HG02970 (cell line): ENCODE measurements around the gene ATP6V0E1.
"Not testable (repeated sequence)": the region's sequence is repeated elsewhere in the genome, so short reads cannot be mapped to it uniquely, and the experiment has no call there.

ENCODE experiments used
- ATAC-seq: cut with Tn5 transposase; IDR thresholded peaks from one replicate; pipeline ENCODE4 v1.9.1; 2021; ENCODE audit warnings: mild to moderate bottlenecking, moderate library complexity, moderate number of reproducible peaks; ENCODE audit not compliant: unreplicated experiment, low FRiP score

ATP6V0E1 gene

GRCh38 chr5:172999974-173000373 lies 16.4 kb downstream of the ATP6V0E1 start:
- no peak for ATAC-seq

DNA sequence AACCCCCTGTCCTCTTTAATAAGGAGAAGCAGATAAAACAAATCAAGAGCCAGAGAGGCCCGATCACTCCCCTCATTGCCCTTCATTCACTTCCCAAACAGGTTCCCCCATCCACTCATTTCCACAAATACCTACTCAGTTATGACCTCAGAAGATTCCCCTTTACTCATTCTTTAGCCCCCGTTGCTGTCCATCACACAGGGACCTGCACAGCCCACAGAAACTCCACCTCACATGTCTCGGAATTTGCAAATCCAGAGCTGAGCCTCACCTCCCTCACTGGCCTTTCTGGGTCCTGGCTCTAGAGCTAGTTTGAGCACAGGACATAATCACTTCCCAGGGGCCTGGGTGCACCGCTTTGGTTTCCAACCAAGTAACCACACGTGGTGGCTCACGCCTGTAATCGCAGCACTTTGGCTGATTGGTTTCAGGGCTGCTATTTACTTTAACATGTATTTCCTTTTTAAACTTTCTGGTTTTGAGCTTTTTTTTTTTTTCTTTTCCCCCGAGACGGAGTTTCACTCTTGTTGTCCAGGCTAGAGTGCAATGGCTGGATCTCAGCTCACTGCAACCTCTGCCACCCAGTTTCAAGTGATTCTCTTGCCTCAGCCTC lies 17.8 kb downstream of the ATP6V0E1 start:
- ATAC-seq: peak; percentile 66

DNA sequence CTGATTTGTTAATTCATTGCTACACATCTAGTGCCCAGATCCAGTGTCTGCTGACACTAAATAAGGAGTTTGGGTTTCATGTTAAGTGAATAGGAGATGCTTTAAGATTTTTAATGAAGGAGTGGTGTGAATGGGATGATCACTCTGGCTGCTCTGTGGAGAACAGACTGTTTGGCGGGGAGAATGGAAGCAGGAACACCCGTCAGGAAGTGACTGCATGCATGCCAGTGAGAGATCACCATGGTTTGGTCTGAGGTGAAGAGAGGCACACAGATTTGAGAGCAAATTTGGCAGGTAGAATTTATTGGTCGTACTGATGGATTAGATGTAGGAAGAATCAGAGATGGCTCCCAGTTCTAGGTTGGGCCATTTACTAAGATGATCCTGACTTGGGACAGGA lies 19.8 kb downstream of the ATP6V0E1 start:
- ATAC-seq: no peak

- ATAC-seq: no peak
Observed at GRCh38 chr5:173004013-173004412, 20.4 kb downstream of the ATP6V0E1 start.

DNA sequence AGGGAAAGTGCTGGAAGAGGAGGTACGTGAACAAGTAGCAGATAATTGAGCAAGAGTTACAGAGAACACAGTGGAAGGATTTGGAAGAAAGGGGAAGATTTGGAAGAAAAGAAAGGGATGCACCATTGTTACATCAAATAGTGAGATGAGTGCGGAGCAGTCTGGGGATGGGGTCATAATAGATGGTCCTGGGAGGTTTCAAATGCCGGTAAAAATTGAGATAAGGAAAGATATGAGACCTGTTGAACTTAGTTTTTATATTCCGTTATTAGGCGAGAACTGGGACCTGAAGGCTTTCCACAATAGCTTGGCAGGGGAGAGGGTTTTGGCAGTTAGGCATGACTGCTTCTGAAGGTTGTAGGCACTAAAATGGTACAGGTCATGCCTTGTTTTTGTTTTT lies 20.9 kb downstream of the ATP6V0E1 start:
- no peak for ATAC-seq

DNA sequence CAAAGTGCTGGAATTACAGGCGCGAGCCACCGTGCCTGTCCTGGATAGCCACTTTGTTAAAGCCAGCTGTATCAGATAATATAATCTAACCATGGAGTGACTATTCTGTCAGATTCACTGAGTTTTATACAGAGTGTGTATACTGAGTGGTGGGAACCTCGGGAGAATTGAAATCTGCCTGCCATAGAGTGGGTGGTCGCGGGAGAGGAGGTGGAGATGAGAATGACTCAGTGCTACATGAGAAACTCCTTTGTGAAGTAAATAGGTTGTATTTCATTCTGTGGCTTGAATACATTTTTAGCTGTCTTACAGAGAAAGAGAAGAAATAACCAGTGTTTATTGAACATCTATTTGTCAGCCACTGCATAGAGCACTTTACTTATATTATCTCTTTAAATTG lies 26.4 kb downstream of the ATP6V0E1 start:
- no peak for ATAC-seq

GRCh38 chr5:173010547-173011464 lies 27.2 kb downstream of the ATP6V0E1 start:
- ATAC-seq: no peak

- no peak for ATAC-seq
Observed at GRCh38 chr5:173011566-173011965, 28.0 kb downstream of the ATP6V0E1 start.

DNA sequence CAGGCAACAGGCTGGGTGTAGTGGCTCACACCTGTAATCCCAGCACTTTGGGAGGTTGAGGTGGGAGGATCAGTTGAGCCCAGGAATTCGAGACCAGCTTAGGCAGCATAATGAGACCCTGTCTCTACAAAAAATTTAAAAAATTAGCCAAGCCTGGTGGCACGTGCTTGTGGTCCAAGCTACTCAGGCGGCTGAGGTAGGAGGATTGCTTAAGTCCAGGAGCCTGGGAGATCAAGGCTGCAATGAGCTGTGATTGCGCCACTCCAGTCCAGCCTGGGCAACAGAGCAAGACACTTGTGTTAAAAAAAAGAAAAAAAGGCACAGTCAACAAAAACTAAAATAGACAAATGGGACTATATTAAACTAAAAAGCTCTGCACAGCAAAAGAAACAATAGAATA lies 29.3 kb downstream of the ATP6V0E1 start:
- no peak for ATAC-seq

DNA sequence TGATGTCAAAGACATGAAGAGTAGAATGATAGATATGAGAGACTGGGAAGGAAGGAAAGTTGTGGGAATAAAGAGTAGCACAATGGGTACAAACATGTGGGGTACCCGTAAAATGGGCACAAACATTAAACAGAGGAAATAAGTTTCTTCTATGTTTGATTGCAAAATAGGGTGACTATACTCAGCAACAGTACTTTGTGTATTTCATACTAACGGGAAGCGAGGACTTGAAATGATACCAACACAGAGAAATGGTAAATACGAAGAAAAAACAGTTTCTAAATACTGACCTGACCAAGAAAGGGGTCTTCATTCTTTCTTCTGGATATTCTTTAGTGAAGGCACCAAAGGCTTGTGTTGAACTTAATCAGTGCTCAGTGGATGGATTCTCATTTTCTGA lies 31.1 kb downstream of the ATP6V0E1 start:
- no peak for ATAC-seq

DNA sequence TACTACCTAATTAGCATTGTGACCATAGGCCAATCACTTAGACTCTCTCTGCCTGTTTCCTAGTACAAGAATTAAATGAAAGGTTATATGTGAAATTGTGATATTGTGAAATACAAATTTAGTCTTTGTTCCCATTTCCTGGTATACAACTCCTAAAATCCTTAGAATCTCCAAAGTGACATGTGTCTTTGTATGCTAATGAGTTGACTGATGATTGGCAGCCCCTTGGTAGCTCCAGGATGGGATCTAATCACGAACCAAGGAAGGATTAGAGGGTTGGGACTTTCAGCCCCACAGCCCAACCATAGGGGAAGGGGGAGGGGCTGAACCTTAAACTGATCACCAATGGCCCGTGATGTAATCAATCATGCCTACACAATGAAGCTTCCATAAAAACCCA lies 31.6 kb downstream of the ATP6V0E1 start:
- ATAC-seq: no peak

DNA sequence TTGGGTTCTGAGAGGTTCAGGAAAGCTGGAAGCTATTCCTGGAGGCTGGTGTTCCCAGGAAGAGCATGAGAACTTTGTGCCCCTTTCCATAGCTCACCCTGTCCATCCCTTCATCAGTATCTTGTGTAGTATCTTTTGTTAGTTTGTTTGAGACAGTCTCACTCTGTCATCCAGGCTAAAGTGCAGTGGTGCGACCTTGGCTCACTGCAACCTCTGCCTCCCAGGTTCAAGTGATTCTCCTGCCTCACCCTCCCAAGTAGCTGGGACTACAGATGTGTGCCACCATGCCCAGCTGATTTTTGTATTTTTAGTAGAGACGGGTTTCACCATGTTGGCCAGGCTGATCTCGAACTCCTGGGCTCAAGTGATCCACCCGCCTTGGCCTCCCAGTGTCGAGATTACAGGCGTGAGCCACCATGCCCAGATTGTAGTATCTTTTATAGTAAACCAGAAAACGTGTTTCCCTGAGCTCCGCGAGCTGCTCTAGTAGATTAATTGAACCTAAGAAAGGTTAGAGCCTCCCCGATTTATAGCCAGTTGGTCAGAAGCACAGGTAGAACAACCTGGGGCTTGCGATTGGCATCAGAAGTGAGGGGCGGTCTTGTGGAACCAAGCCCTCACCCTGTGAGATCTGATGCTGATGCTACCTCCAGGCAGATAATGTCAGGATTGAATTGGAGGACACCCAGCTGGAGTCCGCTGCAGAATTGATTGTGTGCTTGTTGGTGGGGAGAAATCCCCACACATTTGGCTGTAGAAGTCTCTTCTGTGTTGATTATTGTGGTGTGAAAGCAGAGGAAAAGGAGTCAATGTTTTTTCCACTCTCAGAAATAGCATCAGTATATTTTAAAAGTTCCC lies 32.3 kb downstream of the ATP6V0E1 start:
- no peak for ATAC-seq

DNA sequence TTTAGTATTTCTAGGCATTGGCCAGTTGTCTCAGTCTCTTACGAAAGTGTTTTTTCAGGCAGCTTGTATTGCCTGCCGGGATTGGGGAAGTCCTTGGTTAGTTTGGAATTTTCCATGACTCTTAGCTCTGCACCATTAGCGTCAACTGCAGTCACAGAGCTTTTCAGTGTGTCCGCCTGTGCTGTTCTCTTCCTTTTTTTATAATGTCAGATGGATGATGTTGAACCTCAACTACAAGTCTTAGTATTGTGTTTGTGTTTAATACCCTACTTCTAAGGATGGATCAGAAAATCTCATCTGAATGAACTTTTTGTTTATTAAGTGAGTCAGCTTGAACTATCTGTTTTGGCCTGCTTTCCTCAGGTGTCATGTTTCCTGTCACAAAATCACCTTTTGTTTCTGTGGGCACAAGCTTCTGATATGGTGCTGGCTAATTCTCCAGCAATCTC lies 33.1 kb downstream of the ATP6V0E1 start:
- no peak for ATAC-seq

DNA sequence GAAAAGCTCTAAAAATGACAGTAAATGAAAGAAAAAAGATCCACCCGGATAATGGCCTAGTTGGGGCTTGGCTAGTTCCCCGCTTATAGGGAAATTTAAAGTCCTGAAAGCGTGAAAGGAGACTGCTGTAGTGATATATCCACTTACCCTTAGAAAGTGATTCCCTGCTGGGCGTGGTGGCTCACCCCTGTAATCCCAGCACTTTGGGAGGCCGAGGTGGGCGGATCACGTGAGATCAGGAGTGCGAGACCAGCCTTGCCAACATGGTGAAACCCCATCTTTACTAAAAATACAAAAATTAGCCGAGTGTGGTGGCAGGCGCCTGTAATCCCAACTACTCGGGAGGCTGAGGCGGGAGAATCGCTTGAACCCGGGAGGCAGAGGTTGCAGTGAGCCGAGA lies 33.5 kb downstream of the ATP6V0E1 start:
- ATAC-seq: not testable (repeated sequence)

DNA sequence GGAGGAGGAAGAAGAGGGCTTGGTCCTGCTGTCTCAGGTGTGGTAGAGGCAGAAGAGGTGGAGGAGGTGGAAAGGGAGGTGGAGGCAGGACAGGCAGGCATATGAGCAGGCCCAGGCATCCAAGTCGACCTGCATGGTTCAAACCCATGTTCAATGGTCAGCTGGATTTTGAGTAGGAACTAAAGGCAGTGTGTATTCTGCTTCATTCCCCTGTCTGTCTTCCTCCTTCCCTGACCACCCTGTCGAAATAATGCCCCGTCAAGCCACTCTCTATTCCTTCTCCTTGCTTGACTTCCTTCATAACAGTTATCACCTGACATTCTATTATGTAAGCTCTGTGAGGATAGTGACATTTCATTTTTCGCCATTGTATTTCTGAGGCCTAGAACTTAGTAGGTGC lies 34.8 kb downstream of the ATP6V0E1 start:
- no peak for ATAC-seq

GRCh38 chr5:173020154-173020581 lies 36.6 kb downstream of the ATP6V0E1 start:
- ATAC-seq: no peak

GRCh38 chr5:173020643-173021042 lies 37.1 kb downstream of the ATP6V0E1 start:
- ATAC-seq: no peak

DNA sequence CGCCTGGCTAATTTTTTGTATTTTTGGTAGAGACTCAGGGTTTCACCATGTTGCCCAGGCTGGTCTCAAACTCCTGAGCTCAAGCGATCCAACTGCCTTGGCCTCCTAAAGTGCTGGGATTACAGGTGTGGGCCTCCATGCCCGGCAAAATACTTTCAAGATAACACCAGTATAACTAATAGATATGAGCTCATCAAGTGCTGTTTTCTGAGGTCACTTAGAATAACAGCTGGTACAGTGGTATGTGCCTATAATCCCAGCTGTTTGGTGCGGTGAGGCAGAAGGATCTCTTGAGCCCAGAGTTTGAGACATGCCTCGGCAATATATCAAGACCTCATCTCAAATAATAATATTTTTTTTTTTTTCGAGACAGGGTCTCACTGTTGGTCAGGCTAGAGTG lies 42.1 kb downstream of the ATP6V0E1 start:
- ATAC-seq: no peak

GRCh38 chr5:173027905-173028304 lies 44.3 kb downstream of the ATP6V0E1 start:
- ATAC-seq: no peak

GRCh38 chr5:173028811-173029327 lies 45.3 kb downstream of the ATP6V0E1 start:
- ATAC-seq: no peak

DNA sequence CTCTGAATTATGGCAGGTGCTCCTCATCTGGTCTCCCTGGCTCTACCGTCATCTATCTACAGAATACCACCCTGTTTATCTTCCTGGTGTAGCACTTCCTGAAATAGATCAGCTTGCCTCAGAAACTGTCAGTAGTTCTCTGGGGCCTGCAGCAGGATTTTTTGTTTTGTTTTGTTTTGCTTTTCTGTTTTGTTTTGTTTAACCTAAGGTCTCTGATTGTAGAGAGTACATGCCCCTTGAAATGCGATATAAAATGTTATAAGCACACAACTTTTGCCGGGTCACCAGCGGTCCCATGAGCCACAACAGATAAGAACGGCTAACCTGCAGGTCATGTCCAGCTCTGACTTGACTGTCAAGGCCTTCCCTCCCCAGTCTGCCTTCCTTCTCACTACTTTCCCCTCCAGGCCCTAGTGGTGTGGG lies 45.9 kb downstream of the ATP6V0E1 start:
- ATAC-seq: no peak
